Mesenchymal stem cell (in vitro differentiated cells and primary cell): ENCODE data around the gene ZSWIM3. TPM values are rescaled to one million over a fixed set of nuclear protein-coding genes. Genes with fewer than 3 reads are reported as not detected.

ENCODE experiments used
- DNase-seq: peaks from one replicate; pipeline ENCODE4 v3.0.0-alpha.2; 2013
- H2AFZ ChIP-seq: one replicate; pipeline ENCODE4 v1.6.1; 2013; ENCODE audit warnings: low read depth, mild to moderate bottlenecking, control low read depth, inconsistent platforms, low read length, moderate library complexity
- H2AK5ac ChIP-seq: 2 replicates; pipeline ENCODE4 v1.6.1; 2013; ENCODE audit warnings: low read length, moderate library complexity, mild to moderate bottlenecking, inconsistent platforms; ENCODE audit not compliant: severe bottlenecking
- H2BK120ac ChIP-seq: one replicate; pipeline ENCODE4 v1.6.1; 2013; ENCODE audit warnings: low read depth, mild to moderate bottlenecking, inconsistent platforms, low read length, moderate library complexity
- H2BK12ac ChIP-seq, 2 experiments: one replicate each; pipeline ENCODE4 v1.6.1; 2013; ENCODE audit warnings: inconsistent platforms in 2 of 2, low read length in 2 of 2, mild to moderate bottlenecking in 2 of 2, moderate library complexity in 2 of 2, control low read depth in 1 of 2
- H2BK15ac ChIP-seq: one replicate; pipeline ENCODE4 v1.6.1; 2013; ENCODE audit warnings: mild to moderate bottlenecking, low read depth, inconsistent platforms; ENCODE audit not compliant: poor library complexity, severe bottlenecking
- H2BK5ac ChIP-seq: 2 replicates; pipeline ENCODE4 v1.6.1; 2013; ENCODE audit warnings: low read depth, mild to moderate bottlenecking, low read length, control low read depth, inconsistent platforms; ENCODE audit not compliant: poor library complexity, severe bottlenecking
- H3K14ac ChIP-seq, 2 experiments: one replicate each; pipeline ENCODE4 v1.6.1; 2013; ENCODE audit warnings: inconsistent platforms in 2 of 2, low read length in 2 of 2, control low read depth in 1 of 2, mild to moderate bottlenecking in 1 of 2, moderate library complexity in 1 of 2
- H3K18ac ChIP-seq, 2 experiments: one replicate each; pipeline ENCODE4 v1.6.1; 2013; ENCODE audit warnings: inconsistent platforms in 2 of 2, low read length in 2 of 2, control low read depth in 1 of 2, low read depth in 1 of 2, mild to moderate bottlenecking in 1 of 2
- H3K23ac ChIP-seq, 2 experiments: one replicate each; pipeline ENCODE4 v1.6.1; 2013; ENCODE audit warnings: inconsistent platforms in 2 of 2, low read length in 2 of 2, mild to moderate bottlenecking in 2 of 2, moderate library complexity in 2 of 2, control low read depth in 1 of 2
- H3K27ac ChIP-seq: 2 replicates; pipeline ENCODE4 v1.5.1; 2013; ENCODE audit warnings: mild to moderate bottlenecking, moderate library complexity, low read length, control low read depth, inconsistent platforms; ENCODE audit not compliant: poor library complexity, severe bottlenecking
- H3K27me3 ChIP-seq, 2 experiments: 2 replicates each; pipeline versions ENCODE4 v1.6.1 to v1.7.0; 2013; ENCODE audit warnings: low read length in 2 of 2, mild to moderate bottlenecking in 2 of 2, moderate library complexity in 2 of 2, control low read depth in 1 of 2, inconsistent platforms in 1 of 2; ENCODE audit not compliant: control insufficient read depth in 1 of 2, insufficient read depth in 1 of 2
- H3K36me3 ChIP-seq, 2 experiments: 2 replicates each; pipeline versions ENCODE4 v1.6.1 to v1.7.0; 2013; ENCODE audit warnings: low read length in 2 of 2, control low read depth in 1 of 2, inconsistent platforms in 1 of 2, low read depth in 1 of 2, mild to moderate bottlenecking in 1 of 2; ENCODE audit not compliant: insufficient read depth in 2 of 2, control insufficient read depth in 1 of 2
- H3K4ac ChIP-seq, 2 experiments: one replicate each; pipeline ENCODE4 v1.6.1; 2013; ENCODE audit warnings: inconsistent platforms in 2 of 2, low read length in 2 of 2, mild to moderate bottlenecking in 2 of 2, moderate library complexity in 2 of 2, control low read depth in 1 of 2, low read depth in 1 of 2
- H3K4me1 ChIP-seq: 2 replicates; pipeline ENCODE4 v1.6.1; 2013; ENCODE audit warnings: low read depth, low read length, control low read depth; ENCODE audit not compliant: control insufficient read depth, insufficient read depth
- H3K4me2 ChIP-seq: 2 replicates; pipeline ENCODE4 v1.6.1; 2013; ENCODE audit warnings: low read length, mild to moderate bottlenecking, inconsistent platforms; ENCODE audit not compliant: poor library complexity, severe bottlenecking
- H3K4me3 ChIP-seq, 2 experiments: 2 replicates each; pipeline versions ENCODE4 v1.5.1 to v1.7.0; 2013; ENCODE audit warnings: low read length in 2 of 2, mild to moderate bottlenecking in 2 of 2, control low read depth in 1 of 2, low read depth in 1 of 2; ENCODE audit not compliant: insufficient read depth in 1 of 2
- H3K79me1 ChIP-seq: replicated peaks from 2 replicates; pipeline ENCODE4 v1.6.1; 2013; ENCODE audit warnings: mild to moderate bottlenecking, control low read depth, low read length, inconsistent platforms; ENCODE audit not compliant: poor library complexity, severe bottlenecking
- H3K9ac ChIP-seq: 2 replicates; pipeline ENCODE4 v1.7.0; 2013; ENCODE audit warnings: mild to moderate bottlenecking, low read length, moderate library complexity
- H3K9me3 ChIP-seq: 2 replicates; pipeline ENCODE4 v1.7.0; 2013; ENCODE audit warnings: mild to moderate bottlenecking, low read length; ENCODE audit not compliant: control insufficient read depth
- H4K8ac ChIP-seq: one replicate; pipeline ENCODE4 v1.6.1; 2013; ENCODE audit warnings: inconsistent platforms, mild to moderate bottlenecking, low read length, moderate library complexity
- H4K91ac ChIP-seq: one replicate; pipeline ENCODE4 v1.6.1; 2013; ENCODE audit warnings: mild to moderate bottlenecking, low read length, inconsistent platforms
- WGBS: methylation state at CpG from one replicate; pipeline ENCODE4 v1.1.7; 2013; ENCODE audit warnings: mixed read lengths; 5-methylcytosine and 5-hydroxymethylcytosine counted together
- polyA plus RNA-seq, 2 experiments: library from polyadenylated mRNA; stranded (reverse); fragments of 200-250 nt; gene quantifications; one replicate each; pipeline ENCODE4 v1.2.3, GENCODE V29; 2013

Gene ZSWIM3
- 1.5 TPM for polyA plus RNA-seq (2013, experiment 1 of 2)
- 1.6 TPM for polyA plus RNA-seq (2013, experiment 2 of 2)

GRCh38 chr20:45857114-45857881 is at the start of gene ZSWIM3, which contains the start of gene ACOT8:
ZSWIM3 (plus strand) TSS chr20:45857614; CDS start chr20:45857826, 212 bp downstream.
ACOT8 (minus strand) TSS chr20:45857392; CDS start chr20:45857315, 77 bp downstream.
- WGBS, result under 1% methylated on average over 35 of the region's 36 CpGs
- peak within 1 kb of the TSS in 1 of 2 experiments; percentile 23 for H3K23ac ChIP-seq

DNA sequence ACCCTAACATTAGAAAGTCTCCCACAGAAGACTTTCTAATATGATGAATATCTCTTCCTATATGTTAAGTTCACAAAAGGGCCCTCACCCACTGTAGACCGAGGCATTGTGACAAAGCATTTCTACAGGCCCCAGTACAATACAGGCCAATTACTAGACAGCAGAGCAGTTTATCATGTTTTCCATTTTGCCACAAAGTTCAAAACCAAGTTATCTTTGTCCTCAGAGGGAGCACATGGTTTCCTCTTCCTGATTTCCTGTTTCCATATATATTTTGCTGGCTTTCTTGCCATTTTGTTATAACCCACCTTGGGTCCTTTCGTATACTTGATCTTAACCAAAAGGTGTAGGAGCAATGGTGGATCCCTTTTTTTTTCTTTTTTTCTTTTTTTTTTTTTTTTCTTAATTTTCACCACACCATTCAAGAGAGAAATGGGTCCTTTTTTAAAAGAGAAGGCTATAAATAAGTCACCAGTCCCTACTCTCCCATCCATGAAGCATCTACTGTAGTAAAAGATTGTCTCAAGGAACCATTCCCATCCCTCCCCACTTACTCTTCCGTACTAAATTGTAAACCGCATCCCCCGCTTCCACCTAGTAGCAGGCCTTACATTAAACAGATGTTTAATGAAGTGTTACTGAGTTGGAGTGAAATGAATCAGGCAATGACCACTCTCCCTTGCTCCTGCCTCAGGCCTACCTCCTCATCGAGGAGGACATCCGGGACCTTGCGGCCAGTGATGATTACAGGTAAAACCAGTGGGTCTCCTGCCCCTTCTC is 47.0 kb upstream of the ZSWIM3 start:
- no peak for DNase-seq

More at GRCh38 chr20:45857114-45857881, at the start of gene ZSWIM3, which contains the start of gene ACOT8:
- Histone ChIP-seq H3K27ac (peak within 1 kb of the TSS; percentile 73), H4K8ac (peak within 1 kb of the TSS; percentile 96), H3K9ac (peak within 1 kb of the TSS; percentile 90), H4K91ac (peak within 1 kb of the TSS; percentile 34), H2BK120ac (peak within 1 kb of the TSS; percentile 38), H2BK12ac (no peak within 1 kb of the TSS), H3K4ac (peak within 1 kb of the TSS in 1 of 2 experiments; percentile 88), H3K4me3 (peak within 1 kb of the TSS; percentile 79 to 94), H3K4me2 (peak within 1 kb of the TSS; percentile 64), H3K14ac (peak within 1 kb of the TSS; percentile 21 to 83), H3K27me3 (no peaks in the 10 kb centered on the region), H3K4me1 (peaks cover 23% of the 10 kb centered on the region), H3K36me3 (peaks cover 5 to 21% of the 10 kb centered on the region in 2 experiments), H3K18ac (peak within 1 kb of the TSS; percentile 78 to 90), H2BK5ac (no peak within 1 kb of the TSS), H2BK15ac (peak within 1 kb of the TSS; percentile 77), H2AFZ (peak within 1 kb of the TSS; percentile 83), H3K79me1 (peaks cover 32% of the 10 kb centered on the region), H3K9me3 (no peaks in the 10 kb centered on the region), H2AK5ac (peak within 1 kb of the TSS; percentile 57)
- DNase-seq, result peak; percentile 100

GRCh38 chr20:45812157-45813005 is 45.0 kb upstream of the ZSWIM3 start, which contains the start of gene UBE2C:
UBE2C (plus strand) TSS chr20:45812644; CDS start chr20:45812696, 52 bp downstream.
- peaks cover 27 to 43% of the 10 kb centered on the region in 2 experiments for H3K36me3 ChIP-seq
- H3K14ac ChIP-seq, result no peak within 1 kb of the TSS
- no peaks in the 10 kb centered on the region for H3K9me3 ChIP-seq
- no peak within 1 kb of the TSS for H4K8ac ChIP-seq
- peak within 1 kb of the TSS; percentile 55 for H2AFZ ChIP-seq
- peak within 1 kb of the TSS; percentile 10 to 30 for H3K4ac ChIP-seq
- no peaks in the 10 kb centered on the region for H3K27me3 ChIP-seq
- no peak within 1 kb of the TSS for H2BK5ac ChIP-seq
- H3K18ac ChIP-seq, result no peak within 1 kb of the TSS
- H4K91ac ChIP-seq, result peak within 1 kb of the TSS; percentile 53
- no peak within 1 kb of the TSS for H2AK5ac ChIP-seq
- H3K4me3 ChIP-seq, result peak within 1 kb of the TSS; percentile 79 to 82
- no peak within 1 kb of the TSS for H2BK15ac ChIP-seq
- H3K79me1 ChIP-seq, result peaks cover 21% of the 10 kb centered on the region
- WGBS, result 1% methylated on average over 65 of the region's 65 CpGs
- H3K4me2 ChIP-seq, result peak within 1 kb of the TSS; percentile 92
- peak within 1 kb of the TSS; percentile 78 for H3K9ac ChIP-seq
- H3K4me1 ChIP-seq, result peaks cover 13% of the 10 kb centered on the region
- no peak within 1 kb of the TSS for H2BK120ac ChIP-seq
- no peak within 1 kb of the TSS for H3K23ac ChIP-seq
- H3K27ac ChIP-seq, result peak within 1 kb of the TSS; percentile 60
- DNase-seq, result peak; percentile 100
- no peak within 1 kb of the TSS for H2BK12ac ChIP-seq

More for the DNA sequence above, 47.0 kb upstream of the ZSWIM3 start:
- Histone ChIP-seq H3K14ac (no peak overlapping the region), H3K9me3 (no peaks in the 10 kb centered on the region), H2AFZ (no peak overlapping the region), H2AK5ac (no peak overlapping the region), H2BK15ac (no peak overlapping the region), H2BK5ac (no peak overlapping the region), H3K4me2 (no peak overlapping the region), H4K8ac (no peak overlapping the region), H3K4ac (no peak overlapping the region), H3K36me3 (peaks cover 39 to 62% of the 10 kb centered on the region in 2 experiments), H3K23ac (no peak overlapping the region), H3K18ac (no peak overlapping the region), H3K79me1 (peaks cover 14% of the 10 kb centered on the region), H2BK120ac (no peak overlapping the region), H4K91ac (no peak overlapping the region), H3K27me3 (no peaks in the 10 kb centered on the region), H3K27ac (no peak overlapping the region), H3K4me1 (peaks cover 8% of the 10 kb centered on the region), H2BK12ac (no peak overlapping the region), H3K4me3 (no peak overlapping the region), H3K9ac (no peak overlapping the region)
- 95% methylated on average over 4 of the region's 8 CpGs for WGBS
